ENCODE data around the gene SCCPDH.
"Not testable (repeated sequence)": the region's sequence is repeated elsewhere in the genome, so short reads cannot be mapped to it uniquely, and the experiment has no call there.

SCCPDH gene

DNA sequence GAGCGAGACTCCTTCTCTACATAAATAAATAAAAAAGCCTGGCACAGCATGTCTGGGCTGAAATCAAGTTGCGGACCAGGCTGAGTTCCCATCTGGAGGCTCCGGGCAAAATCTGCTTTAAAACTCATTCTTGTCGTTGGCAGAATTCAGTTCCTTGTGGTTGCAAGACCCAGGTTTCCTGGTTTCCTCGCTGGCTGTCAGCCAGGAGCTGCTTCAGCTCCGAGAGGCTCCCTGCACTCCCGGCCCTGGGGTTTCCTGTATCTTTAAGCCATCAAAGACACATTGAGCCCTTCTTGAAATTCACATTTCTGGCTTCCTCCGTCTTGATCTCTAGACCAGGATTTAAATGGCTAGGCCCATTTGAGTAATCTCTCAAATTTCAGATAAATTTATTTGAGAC lies 20.6 kb upstream of the SCCPDH start:
- DNase-seq (ENCODE audit: low read depth in 1 of 2, low spot score in 1 of 2) = no peak

DNA sequence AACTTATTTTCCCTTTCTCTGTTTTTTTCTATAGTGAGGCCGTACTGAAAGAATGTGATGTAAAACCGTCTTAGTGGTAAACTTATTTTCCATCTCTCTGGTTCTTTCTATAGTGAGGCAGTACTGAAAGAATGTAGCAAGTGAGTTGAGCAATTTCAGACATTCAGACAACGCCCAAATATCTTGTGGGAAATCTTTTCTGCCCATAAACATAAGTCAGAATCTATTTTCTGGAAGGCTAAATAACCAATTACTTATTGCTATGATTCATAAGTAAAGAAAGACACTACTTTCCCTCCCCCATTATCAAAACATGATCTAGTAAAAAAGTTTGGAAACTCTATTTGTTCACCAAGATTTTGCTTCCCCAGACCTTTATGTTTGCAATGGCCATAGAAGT lies 18.8 kb upstream of the SCCPDH start:
- DNase-seq (ENCODE audit: low read depth in 1 of 2, low spot score in 1 of 2) = no peak

DNA sequence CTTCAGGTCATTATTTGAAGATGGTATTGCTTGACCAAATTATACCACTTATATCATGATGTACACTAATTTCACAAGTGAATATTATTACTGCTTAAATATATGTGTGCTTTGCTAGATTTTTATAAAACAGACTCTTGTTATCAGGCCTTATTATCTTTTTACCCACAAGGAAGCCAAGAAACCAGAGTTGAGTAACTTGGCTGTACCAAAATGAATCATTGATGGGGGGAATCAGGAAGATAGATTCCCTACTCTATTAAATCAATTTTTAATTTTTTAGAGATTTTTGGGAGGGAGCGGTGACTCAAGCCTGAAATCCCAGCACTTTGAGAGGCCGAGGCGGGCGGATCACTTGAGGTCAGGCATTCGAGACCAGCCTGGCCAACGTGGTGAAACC lies 16.0 kb upstream of the SCCPDH start:
- DNase-seq (ENCODE audit: low read depth in 1 of 2, low spot score in 1 of 2) = no peak

DNA sequence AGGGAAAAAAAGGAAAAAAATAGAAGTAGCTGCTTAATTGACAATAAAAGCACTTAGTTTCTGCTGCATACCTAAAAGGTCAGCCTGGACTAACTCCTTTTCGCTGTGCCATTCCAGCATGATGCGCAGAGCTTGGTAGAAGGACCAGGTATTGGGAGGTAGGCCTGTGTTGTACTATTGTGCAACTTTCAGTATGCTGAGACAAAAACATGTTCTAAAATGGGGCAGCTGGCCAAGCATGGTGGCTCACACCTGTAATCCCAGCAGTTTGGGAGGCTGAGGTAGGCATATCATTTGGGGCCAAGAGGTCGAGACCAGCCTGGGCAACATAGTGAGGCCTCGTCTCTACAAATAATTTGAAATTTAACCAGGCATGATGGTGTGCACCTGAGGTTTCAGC lies 15.0 kb upstream of the SCCPDH start:
- DNase-seq (ENCODE audit: low read depth in 1 of 2, low spot score in 1 of 2) = no peak

DNA sequence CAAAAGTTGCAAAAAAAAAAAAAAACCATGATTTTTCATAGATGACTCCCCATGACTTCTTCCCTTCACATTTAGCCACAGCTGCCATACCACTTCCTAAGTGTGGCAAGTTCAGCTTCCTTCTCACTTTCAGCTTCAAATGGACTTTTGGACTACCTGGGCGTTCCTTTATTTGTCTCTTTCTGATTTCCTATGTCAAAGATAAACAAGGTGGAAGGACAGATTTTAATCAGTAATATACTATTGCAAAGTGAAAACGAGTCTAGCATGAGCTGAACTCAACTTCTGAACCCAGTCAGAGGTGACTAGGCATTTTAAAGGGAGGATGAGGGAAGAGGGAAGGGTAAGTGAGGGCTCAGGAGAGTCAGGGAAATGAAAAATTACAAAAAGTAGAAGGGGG lies 14.4 kb upstream of the SCCPDH start:
- no peak for DNase-seq (ENCODE audit: low read depth in 1 of 2, low spot score in 1 of 2)

DNA sequence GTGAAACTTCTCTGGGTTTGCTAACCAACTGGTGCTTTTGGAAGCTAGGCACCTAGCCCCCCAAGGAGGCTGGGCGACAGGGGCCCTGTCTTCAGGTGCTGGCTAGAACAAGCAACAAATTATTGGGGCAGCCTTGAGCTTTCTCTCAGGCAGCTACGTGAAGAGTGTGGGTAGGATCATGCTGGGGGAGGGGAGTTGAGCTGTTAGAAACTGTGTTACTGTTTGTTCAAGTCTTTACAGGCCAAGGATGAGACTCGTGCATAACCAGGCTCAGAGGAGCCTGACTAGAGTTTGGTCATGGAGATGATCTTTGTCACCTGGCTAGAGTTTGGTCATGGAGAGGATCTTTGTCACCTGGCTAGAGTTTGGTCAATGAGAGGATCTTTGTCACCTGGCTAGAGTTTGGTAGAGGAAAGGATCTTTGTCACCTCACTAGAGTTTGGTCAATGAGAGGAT lies 12.6 kb upstream of the SCCPDH start:
- DNase-seq (ENCODE audit: low read depth in 1 of 2, low spot score in 1 of 2) = no peak

DNA sequence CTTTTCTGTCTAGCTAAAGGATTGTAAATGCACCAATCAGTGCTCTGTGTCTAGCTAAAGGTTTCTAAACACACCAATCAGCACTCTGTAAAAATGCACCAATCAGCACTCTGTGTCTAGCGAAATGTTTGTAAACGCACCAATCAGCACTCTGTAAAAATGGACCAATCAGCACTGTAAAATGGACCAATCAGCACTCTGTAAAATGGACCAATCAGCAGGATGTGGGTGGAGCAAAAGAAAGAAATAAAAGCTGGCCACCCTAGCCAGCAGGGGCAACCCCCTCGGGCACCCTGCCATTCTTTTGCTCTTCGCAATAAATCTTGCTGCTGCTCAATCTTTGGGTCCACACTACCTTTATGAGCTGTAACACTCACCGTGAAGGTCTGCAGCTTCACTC lies 11.8 kb upstream of the SCCPDH start:
- not testable (repeated sequence) for DNase-seq (ENCODE audit: low read depth in 1 of 2, low spot score in 1 of 2)

DNA sequence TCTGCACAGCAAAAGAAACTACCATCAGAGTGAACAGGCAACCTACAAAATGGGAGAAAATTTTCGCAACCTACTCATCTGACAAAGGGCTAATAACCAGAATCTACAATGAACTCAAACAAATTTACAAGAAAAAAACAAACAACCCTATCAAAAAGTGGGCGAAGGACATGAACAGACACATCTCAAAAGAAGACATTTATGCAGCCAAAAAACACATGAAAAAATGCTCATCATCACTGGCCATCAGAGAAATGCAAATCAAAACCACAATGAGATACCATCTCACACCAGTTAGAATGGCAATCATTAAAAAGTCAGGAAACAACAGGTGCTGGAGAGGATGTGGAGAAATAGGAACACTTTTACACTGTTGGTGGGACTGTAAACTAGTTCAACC lies 4.8 kb upstream of the SCCPDH start:
- not testable (repeated sequence) for DNase-seq (ENCODE audit: low read depth in 1 of 2, low spot score in 1 of 2)

DNA sequence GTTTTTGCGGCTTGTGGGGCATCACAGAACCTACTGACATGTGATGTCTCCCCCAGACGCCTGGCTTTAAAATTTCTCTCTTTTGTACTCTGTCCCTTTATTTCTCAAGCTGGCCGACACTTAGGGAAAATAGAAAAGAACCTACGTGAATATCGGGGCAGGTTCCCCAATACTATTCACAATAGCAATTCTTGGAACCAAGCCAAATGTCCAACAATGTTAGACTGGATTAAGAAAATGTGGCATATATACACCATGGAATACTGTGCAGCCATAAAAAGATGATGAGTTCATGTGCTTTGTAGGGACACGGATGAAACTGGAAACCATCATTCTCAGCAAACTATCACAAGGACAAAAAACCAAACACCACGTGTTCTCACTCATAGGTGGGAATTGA lies 3.4 kb upstream of the SCCPDH start:
- DNase-seq (ENCODE audit: low read depth in 1 of 2, low spot score in 1 of 2) = not testable (repeated sequence)

DNA sequence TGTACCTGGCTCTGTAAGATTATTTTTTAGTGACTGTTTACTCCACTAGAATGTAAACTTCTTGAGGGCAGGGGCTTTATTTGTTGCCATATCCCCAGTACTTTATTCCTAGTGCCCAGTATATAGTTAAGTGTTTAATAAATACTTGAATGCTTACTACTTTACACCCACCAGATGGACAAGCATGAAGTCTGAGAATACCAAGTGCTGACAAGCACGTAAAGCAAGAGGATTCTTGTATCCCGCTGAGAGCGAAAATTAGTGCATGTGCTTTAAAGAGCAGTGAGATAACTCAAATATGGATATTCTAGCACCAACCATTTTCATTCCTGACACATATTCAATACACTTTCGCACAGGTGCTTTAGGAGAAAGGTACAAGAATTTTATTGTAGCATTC lies 1.5 kb upstream of the SCCPDH start:
- no peak for DNase-seq (ENCODE audit: low read depth in 1 of 2, low spot score in 1 of 2)

DNA sequence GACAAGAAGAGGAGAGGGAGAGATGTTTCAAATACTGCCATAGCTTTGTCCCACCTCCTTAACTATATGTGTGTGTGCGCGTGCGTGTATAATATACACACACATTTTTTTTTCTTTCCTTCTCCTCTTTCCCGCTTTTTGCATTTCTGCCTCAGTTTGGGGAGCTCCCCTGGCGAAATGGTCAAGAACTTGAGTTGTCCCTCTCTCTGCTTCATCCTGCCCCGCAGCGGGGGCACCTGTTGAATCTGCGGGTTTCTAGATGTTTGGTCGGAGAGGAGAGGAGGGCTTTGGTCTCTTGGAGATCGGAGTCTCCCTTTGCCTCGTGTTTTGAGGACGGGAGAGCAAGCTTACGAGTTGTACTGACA lies 504 bp downstream of the SCCPDH start:
- no peak for DNase-seq (ENCODE audit: low read depth in 1 of 2, low spot score in 1 of 2)

DNA sequence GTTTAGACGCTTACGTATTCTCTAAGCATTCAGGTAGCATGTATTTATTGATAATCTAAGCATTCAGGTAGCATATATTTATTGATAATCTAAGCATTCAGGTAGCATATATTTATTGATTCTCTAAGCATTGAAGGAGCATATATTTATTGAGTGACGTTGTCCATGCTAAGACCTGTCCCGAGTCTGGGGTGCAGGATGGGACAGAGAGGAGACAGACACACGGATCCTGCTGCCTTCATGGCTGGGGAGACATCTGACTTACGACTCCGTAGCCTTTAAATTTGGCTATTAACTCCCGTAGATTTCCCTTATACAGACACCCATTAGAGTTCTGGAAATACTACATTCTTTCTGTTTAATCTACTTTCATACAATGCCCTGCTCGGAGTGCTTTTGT lies 982 bp downstream of the SCCPDH start:
- no peak for DNase-seq (ENCODE audit: low read depth in 1 of 2, low spot score in 1 of 2)

DNA sequence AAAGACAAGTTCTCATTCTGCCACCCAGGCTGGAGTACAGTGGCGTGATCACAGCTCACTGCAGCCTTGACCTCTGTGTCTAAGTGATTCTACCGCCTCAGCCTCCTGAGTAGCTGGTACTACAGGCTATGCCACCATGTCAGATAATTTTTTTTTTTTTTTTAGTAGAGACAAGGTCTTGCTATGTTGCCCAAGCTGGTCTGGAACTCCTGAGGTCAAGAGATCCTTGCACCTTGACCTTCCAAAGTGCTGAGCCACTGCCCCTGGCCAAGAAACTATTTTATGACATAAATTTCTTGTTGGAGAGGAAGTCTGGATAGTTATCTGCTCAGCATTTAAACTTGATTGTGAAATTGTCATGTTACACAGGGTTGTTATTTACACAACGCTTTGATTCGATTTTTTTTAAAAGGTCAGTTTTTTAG lies 2.1 kb downstream of the SCCPDH start:
- DNase-seq (ENCODE audit: low read depth in 1 of 2, low spot score in 1 of 2) = no peak

DNA sequence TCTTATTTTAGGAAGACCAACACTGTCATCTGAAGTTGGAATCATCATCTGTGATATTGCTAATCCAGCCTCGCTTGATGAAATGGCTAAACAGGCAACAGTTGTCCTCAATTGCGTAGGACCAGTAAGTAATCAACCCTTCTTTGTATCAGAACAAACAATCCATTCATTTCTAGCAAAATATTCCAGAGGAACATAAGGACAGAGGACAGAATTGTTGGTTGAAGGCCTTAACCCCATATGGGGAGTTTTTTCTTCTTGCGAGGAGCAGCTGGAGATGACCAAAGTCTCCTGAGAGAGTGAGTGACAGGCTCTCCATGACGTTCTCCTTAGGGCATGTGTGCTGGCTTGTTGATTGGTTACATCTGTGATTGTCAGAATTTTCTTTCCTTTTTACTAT lies 2.7 kb downstream of the SCCPDH start:
- no peak for DNase-seq (ENCODE audit: low read depth in 1 of 2, low spot score in 1 of 2)

DNA sequence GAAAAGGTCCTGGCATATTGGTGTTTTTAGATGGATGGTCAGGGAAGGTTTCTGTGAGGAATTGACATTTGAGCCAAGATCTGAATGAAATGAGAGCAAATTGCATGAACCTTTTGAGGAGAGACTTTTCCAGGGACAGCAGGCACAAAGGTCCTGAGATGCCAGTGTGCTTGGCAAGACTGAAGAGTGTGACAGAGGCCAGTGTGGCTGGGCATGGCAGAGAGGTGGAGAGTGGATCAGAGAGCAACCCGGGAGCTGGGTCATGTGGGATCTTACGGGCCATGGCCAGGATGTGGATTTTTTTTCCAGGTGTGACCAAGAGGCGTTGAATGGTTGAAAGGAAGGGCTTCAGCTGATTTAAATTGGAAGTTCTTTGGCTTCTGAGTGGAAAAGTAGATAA lies 3.4 kb downstream of the SCCPDH start:
- no peak for DNase-seq (ENCODE audit: low read depth in 1 of 2, low spot score in 1 of 2)

DNA sequence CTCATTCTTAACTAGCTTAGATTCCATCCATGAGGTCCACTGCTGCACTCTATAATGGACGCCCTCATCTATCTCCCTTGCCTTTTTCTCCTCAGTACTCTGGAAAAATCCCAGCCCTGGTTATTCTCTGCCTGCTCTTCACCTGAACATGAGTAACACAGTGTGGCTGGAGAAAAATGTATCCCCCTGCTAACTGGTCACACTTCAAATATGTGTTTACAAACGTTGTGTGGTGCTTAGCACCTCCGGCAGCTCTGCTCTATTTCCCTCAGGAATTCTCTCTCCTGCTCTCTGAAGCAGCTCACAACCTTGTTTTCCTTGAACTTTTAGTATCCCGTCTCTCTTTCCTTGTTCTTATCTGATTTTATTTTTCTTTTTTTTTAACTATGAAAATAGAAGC lies 4.1 kb downstream of the SCCPDH start:
- no peak for DNase-seq (ENCODE audit: low read depth in 1 of 2, low spot score in 1 of 2)

DNA sequence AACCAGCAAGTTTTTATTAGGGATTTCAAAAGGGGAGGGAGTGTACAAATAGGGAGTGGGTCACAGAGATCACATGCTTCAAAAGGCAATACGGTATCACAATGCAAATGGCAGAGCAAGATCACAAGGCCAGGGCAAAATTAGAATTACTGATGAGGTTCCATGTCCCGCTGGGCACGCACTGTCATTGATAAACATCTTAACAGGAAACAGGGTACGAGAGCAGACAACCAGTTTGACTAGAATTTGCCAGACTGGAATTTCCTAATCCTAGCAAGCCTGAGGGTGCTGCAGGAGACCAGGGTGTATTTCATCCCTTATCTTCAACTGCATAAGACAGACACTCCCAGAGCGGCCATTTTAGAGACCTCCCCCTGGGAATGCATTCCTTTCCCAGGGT lies 4.8 kb downstream of the SCCPDH start:
- DNase-seq (ENCODE audit: low read depth in 1 of 2, low spot score in 1 of 2) = not testable (repeated sequence)

DNA sequence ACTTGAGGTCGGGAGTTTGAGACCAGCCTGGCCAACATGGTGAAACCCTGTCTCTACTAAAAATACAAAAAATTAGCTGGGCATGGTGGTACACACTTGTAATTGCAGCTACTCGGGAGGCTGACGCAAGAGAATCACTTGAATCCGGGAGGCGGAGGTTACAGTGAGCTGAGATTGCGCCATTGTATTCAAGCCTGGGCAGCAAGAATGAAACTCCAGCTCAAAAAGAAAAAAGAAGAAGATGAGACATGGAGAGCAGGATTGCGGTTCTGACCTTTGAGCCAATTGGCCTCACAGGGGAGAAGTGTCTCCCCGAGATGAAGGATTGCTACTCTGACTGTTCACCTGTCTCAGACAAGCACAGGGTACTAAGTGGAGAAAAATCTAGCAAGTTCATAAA lies 6.6 kb downstream of the SCCPDH start:
- no peak for DNase-seq (ENCODE audit: low read depth in 1 of 2, low spot score in 1 of 2)

DNA sequence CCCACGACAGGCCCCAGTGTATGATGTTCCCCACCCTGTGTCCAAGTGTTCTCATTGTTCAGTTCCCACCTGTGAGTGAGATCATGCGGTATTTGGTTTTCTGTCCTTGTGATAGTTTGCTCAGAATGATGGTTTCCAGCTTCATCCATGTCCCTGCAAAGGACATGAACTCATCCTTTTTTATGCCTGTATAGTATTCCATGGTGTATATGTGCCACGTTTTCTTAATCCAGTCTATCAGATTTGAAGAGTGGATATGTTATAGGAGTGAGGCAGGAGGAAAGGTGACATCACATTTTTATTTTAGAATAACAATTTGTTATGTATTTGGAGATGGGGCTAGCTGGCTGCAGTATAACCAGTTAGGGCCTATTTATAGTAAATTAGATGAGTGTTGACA lies 7.7 kb downstream of the SCCPDH start:
- not testable (repeated sequence) for DNase-seq (ENCODE audit: low read depth in 1 of 2, low spot score in 1 of 2)

DNA sequence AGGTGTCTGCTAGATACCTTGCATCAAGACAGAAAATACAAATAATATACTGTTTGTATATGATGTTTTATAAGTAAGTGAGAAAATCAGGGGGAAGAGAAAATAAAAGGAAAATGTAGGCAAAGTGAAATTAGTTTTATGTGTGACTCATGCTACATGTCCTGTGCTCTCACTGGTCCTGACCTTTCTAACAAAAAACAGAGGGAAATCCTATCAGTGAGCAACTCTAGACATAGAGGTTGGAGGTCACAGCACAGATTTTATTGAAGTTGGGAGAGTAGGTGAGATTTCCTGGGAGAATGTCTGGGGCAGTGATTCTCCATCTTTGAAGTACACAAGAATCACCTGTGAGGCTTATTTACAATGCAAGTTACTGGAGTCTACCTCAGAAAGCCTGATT lies 9.5 kb downstream of the SCCPDH start:
- DNase-seq (ENCODE audit: low read depth in 1 of 2, low spot score in 1 of 2) = no peak

DNA sequence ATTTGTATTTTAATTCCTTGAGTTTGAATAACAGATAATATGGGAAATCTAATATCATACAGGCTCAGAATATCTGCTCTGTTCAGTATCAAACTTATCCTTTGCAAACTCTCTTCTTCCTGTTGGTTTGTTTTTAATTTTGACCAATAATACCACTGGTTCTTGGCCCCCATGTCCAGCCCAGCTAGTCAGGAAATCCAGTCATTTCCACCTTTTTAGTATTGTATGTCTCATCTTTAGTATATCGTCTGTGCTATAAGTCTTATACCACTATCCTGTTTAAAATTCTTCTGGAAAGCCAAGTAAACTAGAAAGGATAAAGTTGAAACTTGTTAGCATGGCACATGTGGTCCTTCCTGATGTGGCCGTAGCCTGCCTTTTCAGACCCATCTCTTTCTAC lies 10.7 kb downstream of the SCCPDH start:
- DNase-seq (ENCODE audit: low read depth in 1 of 2, low spot score in 1 of 2) = no peak

DNA sequence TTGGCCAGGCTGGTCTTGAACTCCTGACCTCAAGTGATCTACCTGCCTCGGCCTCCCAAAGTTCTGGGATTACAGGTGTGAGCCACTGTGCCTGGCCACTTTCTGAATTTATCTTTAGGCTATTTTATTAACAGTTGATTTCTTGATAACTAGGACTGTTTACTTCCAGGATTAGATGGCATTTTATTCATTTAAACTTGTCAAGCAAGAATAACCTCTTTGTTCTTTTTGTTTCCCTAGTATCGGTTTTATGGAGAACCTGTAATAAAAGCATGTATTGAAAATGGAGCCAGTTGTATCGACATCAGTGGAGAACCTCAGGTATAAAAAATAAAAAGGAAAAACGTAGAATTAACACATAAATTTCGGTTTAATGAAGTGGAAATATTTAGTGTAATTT lies 11.5 kb downstream of the SCCPDH start:
- DNase-seq (ENCODE audit: low read depth in 1 of 2, low spot score in 1 of 2) = no peak

DNA sequence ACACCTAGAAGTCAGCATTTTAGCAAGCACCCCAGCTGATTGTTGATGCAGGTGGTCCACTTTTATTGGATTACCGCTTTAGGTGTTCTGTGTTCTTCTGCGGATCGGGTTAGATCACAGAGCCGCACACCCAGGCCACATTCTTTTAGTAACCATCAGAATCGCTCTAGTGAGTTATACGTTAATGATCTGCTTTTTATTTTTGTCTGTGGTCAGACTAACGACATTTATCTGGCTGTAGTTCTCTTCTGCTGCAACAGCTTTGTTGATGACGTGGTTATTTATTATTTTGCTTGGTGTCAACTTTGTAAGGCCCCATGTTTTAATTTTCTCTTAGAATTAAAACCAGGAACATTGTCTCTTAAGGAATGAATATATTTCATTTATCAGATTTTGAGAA lies 18.2 kb downstream of the SCCPDH start:
- DNase-seq (ENCODE audit: low read depth in 1 of 2, low spot score in 1 of 2) = no peak

DNA sequence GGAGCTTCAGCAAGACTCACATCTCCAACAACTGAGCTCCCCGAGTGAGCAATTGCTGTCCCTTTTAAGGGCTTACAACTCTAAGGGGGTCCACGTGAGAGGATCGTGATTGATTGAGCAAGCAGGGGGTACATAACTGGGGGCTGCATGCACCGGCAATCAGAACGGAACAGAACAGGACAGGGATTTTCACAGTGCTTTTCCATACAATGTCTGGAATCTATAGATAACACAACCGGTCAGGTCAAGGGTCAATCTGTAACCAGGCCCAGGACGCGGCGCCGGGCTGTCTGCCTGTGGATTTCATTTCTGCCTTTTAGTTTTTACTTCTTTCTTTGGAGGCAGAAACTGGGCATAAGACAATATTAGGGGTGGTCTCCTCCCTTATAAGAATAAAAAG lies 21.9 kb downstream of the SCCPDH start:
- DNase-seq (ENCODE audit: low read depth in 1 of 2, low spot score in 1 of 2) = not testable (repeated sequence)

Data from stimulated activated CD4-positive, alpha-beta T cell treated with anti-CD3 and anti-CD28 coated beads, Interleukin-15, amount 100 ng/mL, for 1 hour (primary cell).